ENCODE data around the gene FZD8. TPM values are rescaled to one million over a fixed set of nuclear protein-coding genes. Genes with fewer than 3 reads are reported as not detected.

The FZD8 gene
- total and polyA plus RNA-seq, 2 of the 4 experiments (the other 2 are of a cell fraction), result 3.6 to 3.9 TPM

DNA sequence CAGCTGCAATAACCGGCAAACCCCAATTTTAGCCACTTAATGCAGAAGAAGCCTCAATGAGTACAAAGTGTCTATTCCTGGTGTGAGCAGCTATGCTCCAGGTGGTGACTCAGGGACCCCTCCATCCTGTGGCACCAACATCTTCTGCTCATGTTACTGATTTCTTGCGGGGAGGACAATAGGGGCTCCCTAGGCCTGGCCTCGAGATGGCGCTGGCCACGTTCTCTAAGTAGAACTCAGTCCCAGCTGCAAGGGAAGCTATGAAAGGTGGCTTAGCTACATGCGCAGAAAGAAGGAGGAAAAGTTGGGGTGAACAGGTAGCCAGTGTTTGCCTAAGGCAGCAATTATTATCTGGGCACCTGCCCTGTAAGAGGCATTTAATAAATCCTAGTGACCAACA lies 30.3 kb downstream of the FZD8 start:
- CTCF ChIA-PET, result no interaction called here

More for the DNA sequence above, 30.3 kb downstream of the FZD8 start:
- Histone ChIP-seq H3K27ac (ENCODE audit: insufficient read depth, low read length) (no peak overlapping the region), H3K4ac (ENCODE audit: low read depth, low read length) (no peak overlapping the region), H4K91ac (ENCODE audit: insufficient read depth, low read depth, low read length) (no peak overlapping the region), H3K9me1 (ENCODE audit: insufficient read depth, low read length) (peaks cover 4% of the 10 kb centered on the region; the same call in 1 of the 2 replicates), H2AFZ (replicated peaks; ENCODE audit: low read length, poor library complexity) (no peak overlapping the region), H3K36me3 (ENCODE audit: control insufficient read depth, insufficient read depth, low read length) (no peaks in the 10 kb centered on the region), H3K9me3 (ENCODE audit: control insufficient read depth, insufficient read depth, low read length) (0 out of 2 replicates have a peak, but pooled peaks cover 2% of the 10 kb centered on the region), H2AK9ac (replicated peaks; ENCODE audit: low read depth, low read length, poor library complexity) (no peak overlapping the region), H3K27me3 (ENCODE audit: control insufficient read depth, insufficient read depth, low read length) (peaks cover 31% of the 10 kb centered on the region), H3K9ac (ENCODE audit: low read depth, low read length) (no peak overlapping the region), H2AK5ac (ENCODE audit: low read depth, low read length) (no peak overlapping the region), H2BK5ac (ENCODE audit: low read depth, low read length, poor library complexity, severe bottlenecking) (no peak overlapping the region), H3K79me1 (ENCODE audit: low read depth in 1 of 2, low read length in 2 of 2) (no peaks in the 10 kb centered on the region), H2BK120ac (ENCODE audit: low read depth, low read length) (no peak overlapping the region), H3K23ac (ENCODE audit: low read depth, low read length) (no peak overlapping the region), H3K18ac (ENCODE audit: low read depth, low read length) (no peak overlapping the region), H2BK20ac (ENCODE audit: low read depth, low read length) (no peak overlapping the region), H3K56ac (ENCODE audit: extremely low read depth, insufficient read depth, low read length) (no peak overlapping the region), H3K14ac (replicated peaks; ENCODE audit: low read depth, low read length) (no peak overlapping the region), H4K8ac (ENCODE audit: low read depth in 2 of 2, low read length in 2 of 2) (no peak overlapping the region), H2BK15ac (ENCODE audit: low read depth, low read length) (no peak overlapping the region), H3K4me1 (ENCODE audit: control insufficient read depth, insufficient read depth, low read length) (peaks cover 7% of the 10 kb centered on the region), H4K5ac (ENCODE audit: low read depth, low read length) (no peak overlapping the region), H4K20me1 (ENCODE audit: insufficient read depth, low read length) (no peaks in the 10 kb centered on the region), H3K4me3 (ENCODE audit: insufficient read depth, low read depth, low read length) (no peak overlapping the region), H3K4me2 (ENCODE audit: low read depth, low read length) (no peak overlapping the region)
- no peak for DNase-seq
- no TSS peak for BruUV-seq (replicated peaks)
- dilution Hi-C loops (cut with HindIII; ENCODE audit: low sequenced_read_pairs, unreplicated experiment) (no loop called here), in situ Hi-C loops (cut with MboI; ENCODE audit: low sequenced_read_pairs) (no loop called here), intact Hi-C loops (cut with micrococcal nuclease) (loop anchor here (5.0 kb wide), 1 partner anchor 1266 kb away; no protein-coding TSS in a partner anchor)
- 70% methylated on average over 4 of the region's 6 CpGs; no CpG with 5 or more reads in 1 of the 2 experiments for WGBS, 2 experiments (ENCODE audit: extremely low coverage in 2 of 2, insufficient read length in 1 of 2)
- POLR2A ChIA-PET (ENCODE audit: unreplicated experiment), result no interaction called here
- no peak for ATAC-seq (ENCODE audit: low read depth)
- TF ChIP-seq MAFK (IDR thresholded peaks at IDR 0.05; ENCODE audit: low read depth, low read length) (no peak), ELK1 (IDR thresholded peaks at IDR 0.05; ENCODE audit: borderline replicate concordance, low read depth, low read length) (no peak), RCOR1 (IDR thresholded peaks at IDR 0.05; ENCODE audit: insufficient replicate concordance, low read length) (no peak), BHLHE40 (IDR thresholded peaks at IDR 0.05; ENCODE audit: low read depth, low read length) (no peak), USF2 (IDR thresholded peaks at IDR 0.05; ENCODE audit: low read depth, low read length) (no peak), CHD1 (IDR thresholded peaks at IDR 0.05; ENCODE audit: low read depth, low read length) (no peak), MAZ (IDR thresholded peaks at IDR 0.05; ENCODE audit: borderline replicate concordance, low read depth, low read length) (no peak), NFE2L2 (IDR thresholded peaks at IDR 0.05; ENCODE audit: low read depth, low read length) (no peak), CEBPB (IDR thresholded peaks at IDR 0.05; ENCODE audit: low read depth, low read length) (no peak)
- TF ChIP-seq, protein P1, sequence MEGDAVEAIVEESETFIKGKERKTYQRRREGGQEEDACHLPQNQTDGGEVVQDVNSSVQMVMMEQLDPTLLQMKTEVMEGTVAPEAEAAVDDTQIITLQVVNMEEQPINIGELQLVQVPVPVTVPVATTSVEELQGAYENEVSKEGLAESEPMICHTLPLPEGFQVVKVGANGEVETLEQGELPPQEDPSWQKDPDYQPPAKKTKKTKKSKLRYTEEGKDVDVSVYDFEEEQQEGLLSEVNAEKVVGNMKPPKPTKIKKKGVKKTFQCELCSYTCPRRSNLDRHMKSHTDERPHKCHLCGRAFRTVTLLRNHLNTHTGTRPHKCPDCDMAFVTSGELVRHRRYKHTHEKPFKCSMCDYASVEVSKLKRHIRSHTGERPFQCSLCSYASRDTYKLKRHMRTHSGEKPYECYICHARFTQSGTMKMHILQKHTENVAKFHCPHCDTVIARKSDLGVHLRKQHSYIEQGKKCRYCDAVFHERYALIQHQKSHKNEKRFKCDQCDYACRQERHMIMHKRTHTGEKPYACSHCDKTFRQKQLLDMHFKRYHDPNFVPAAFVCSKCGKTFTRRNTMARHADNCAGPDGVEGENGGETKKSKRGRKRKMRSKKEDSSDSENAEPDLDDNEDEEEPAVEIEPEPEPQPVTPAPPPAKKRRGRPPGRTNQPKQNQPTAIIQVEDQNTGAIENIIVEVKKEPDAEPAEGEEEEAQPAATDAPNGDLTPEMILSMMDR (conservative IDR thresholded peaks at IDR 0.05; ENCODE audit: low read depth, low read length), result no peak
